ENCODE data around the gene ATP11C. TPM values are rescaled to one million over a fixed set of nuclear protein-coding genes. Genes with fewer than 3 reads are reported as not detected.

ATP11C gene
- total RNA-seq, 1 donor from 2014 or later, result 20.4 TPM

DNA sequence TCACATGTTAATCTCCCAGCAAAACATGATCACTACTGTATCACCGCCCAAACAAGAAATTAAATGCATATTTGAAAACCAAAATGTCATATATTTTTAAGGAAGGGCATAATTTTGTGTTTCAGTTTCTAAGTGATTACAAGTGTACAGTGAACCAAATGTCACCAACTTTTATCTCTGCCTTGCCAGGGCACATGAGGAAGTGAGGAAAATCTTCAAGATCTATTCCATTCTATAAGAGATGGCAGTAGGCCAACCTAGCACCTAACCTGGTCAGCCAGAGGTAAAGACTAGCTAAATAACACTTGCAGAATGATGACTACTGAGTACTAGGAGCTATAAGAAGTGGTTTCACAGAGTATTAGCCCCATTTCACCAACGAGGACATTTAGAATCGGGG lies 107.2 kb downstream of the ATP11C start:
- no peaks in the 10 kb centered on the region for H3K36me3 Mint-ChIP-seq (ENCODE audit: low read depth)
- peaks cover 41% of the 10 kb centered on the region for H3K4me1 Mint-ChIP-seq (ENCODE audit: low read depth)
- H3K27me3 Mint-ChIP-seq (ENCODE audit: low read depth), result no peaks in the 10 kb centered on the region

DNA sequence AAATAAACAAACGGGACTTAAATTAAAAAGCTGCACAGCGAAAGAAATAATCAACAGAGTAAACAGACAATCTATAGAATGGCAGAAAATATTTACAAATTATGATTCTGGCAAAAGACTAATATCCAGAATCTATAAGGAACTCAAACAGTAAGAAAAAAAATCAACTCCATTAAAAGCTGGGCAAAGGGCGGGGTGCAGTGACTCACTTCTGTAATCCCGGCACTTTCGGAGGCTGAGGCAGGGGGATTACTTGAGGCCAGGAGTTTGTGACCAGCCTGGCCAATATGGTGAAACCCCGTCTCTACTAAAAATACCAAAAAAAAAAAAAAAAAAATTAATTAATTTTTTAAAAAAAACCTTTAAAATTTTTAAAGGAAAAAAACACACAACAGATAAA lies 109.0 kb downstream of the ATP11C start:
- TF ChIP-seq, protein P1, sequence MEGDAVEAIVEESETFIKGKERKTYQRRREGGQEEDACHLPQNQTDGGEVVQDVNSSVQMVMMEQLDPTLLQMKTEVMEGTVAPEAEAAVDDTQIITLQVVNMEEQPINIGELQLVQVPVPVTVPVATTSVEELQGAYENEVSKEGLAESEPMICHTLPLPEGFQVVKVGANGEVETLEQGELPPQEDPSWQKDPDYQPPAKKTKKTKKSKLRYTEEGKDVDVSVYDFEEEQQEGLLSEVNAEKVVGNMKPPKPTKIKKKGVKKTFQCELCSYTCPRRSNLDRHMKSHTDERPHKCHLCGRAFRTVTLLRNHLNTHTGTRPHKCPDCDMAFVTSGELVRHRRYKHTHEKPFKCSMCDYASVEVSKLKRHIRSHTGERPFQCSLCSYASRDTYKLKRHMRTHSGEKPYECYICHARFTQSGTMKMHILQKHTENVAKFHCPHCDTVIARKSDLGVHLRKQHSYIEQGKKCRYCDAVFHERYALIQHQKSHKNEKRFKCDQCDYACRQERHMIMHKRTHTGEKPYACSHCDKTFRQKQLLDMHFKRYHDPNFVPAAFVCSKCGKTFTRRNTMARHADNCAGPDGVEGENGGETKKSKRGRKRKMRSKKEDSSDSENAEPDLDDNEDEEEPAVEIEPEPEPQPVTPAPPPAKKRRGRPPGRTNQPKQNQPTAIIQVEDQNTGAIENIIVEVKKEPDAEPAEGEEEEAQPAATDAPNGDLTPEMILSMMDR (IDR thresholded peaks at IDR 0.05), result no peak
- peak overlapping the region; percentile 68 for H3K27ac Mint-ChIP-seq (ENCODE audit: unreplicated experiment)
- H3K4me1 Mint-ChIP-seq (ENCODE audit: low read depth), result peaks cover 35% of the 10 kb centered on the region
- H3K27me3 Mint-ChIP-seq (ENCODE audit: low read depth), result no peaks in the 10 kb centered on the region
- no peak overlapping the region for H3K4me3 Mint-ChIP-seq (ENCODE audit: unreplicated experiment)
- no peak for DNase-seq (ENCODE audit: low spot score)
- no peaks in the 10 kb centered on the region for H3K9me3 Mint-ChIP-seq (ENCODE audit: low read depth)
- H3K36me3 Mint-ChIP-seq (ENCODE audit: low read depth), result no peaks in the 10 kb centered on the region

More for the DNA sequence above, 107.2 kb downstream of the ATP11C start:
- no peak for DNase-seq (ENCODE audit: low spot score)
- H3K9me3 Mint-ChIP-seq (ENCODE audit: low read depth), result no peaks in the 10 kb centered on the region
- no peak overlapping the region for H3K4me3 Mint-ChIP-seq (ENCODE audit: unreplicated experiment)
- TF ChIP-seq, protein P1 (IDR thresholded peaks at IDR 0.05), result no peak
- H3K27ac Mint-ChIP-seq (ENCODE audit: unreplicated experiment), result no peak overlapping the region

DNA sequence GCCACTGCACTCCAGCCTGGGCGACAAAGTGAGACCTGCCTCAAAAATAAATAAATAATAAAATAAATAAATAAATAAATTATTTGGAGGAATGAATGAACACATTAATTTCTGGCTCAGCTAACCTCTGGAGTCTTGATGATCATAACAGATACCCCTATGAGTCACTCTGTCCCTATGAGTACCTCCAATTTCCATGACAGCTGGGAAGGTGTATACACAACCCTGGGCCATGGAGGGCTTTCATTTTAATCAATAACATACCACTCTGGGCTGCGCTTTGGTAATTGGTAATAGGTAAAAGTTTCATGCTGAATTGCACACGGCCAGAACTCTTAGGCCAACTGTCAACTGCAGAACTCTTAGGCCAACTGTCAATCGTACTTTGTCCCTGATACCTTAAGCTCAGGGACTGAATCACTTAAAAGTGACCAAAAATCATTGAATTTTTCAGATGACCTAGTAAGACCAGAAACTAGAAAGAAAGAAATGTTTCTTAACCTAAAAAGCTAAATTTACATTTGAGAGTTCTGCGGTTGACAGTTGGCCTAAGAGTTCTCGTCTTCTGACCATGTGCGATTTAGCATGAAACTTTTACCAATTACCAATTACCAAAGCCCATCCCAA lies 112.4 kb downstream of the ATP11C start:
- H3K4me3 Mint-ChIP-seq (ENCODE audit: unreplicated experiment), result no peak overlapping the region
- no peaks in the 10 kb centered on the region for H3K27me3 Mint-ChIP-seq (ENCODE audit: low read depth)
- no peak overlapping the region for H3K27ac Mint-ChIP-seq (ENCODE audit: unreplicated experiment)
- no peak for DNase-seq (ENCODE audit: low spot score)
- TF ChIP-seq, protein P1 (IDR thresholded peaks at IDR 0.05), result no peak
- H3K9me3 Mint-ChIP-seq (ENCODE audit: low read depth), result peaks cover 3% of the 10 kb centered on the region
- peaks cover 30% of the 10 kb centered on the region for H3K4me1 Mint-ChIP-seq (ENCODE audit: low read depth)
- H3K36me3 Mint-ChIP-seq (ENCODE audit: low read depth), result no peaks in the 10 kb centered on the region

DNA sequence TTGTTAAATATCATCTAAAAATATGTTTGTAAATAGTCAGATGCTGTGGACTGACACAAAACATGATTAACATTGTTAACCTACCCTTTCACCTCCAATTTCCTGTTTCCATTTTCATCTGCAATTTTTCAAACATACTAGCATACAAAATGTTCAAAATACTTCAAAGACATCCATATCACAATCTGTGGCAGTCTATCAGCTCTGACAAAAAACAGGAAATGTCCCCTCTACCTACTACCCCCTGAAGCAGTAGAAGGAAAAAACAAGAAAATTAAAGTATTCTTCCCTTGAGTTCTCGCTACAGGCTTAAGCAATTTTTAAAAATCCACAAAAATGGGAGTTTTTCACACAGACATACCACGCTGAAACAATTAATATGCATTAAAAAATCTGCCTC lies 116.6 kb downstream of the ATP11C start:
- H3K9me3 Mint-ChIP-seq (ENCODE audit: low read depth), result peaks cover 3% of the 10 kb centered on the region
- H3K36me3 Mint-ChIP-seq (ENCODE audit: low read depth), result peaks cover 3% of the 10 kb centered on the region
- TF ChIP-seq, protein P1 (IDR thresholded peaks at IDR 0.05), result no peak
- H3K4me1 Mint-ChIP-seq (ENCODE audit: low read depth), result peaks cover 24% of the 10 kb centered on the region
- DNase-seq (ENCODE audit: low spot score), result no peak
- H3K4me3 Mint-ChIP-seq (ENCODE audit: unreplicated experiment), result no peak overlapping the region
- H3K27me3 Mint-ChIP-seq (ENCODE audit: low read depth), result no peaks in the 10 kb centered on the region
- H3K27ac Mint-ChIP-seq (ENCODE audit: unreplicated experiment), result no peak overlapping the region

DNA sequence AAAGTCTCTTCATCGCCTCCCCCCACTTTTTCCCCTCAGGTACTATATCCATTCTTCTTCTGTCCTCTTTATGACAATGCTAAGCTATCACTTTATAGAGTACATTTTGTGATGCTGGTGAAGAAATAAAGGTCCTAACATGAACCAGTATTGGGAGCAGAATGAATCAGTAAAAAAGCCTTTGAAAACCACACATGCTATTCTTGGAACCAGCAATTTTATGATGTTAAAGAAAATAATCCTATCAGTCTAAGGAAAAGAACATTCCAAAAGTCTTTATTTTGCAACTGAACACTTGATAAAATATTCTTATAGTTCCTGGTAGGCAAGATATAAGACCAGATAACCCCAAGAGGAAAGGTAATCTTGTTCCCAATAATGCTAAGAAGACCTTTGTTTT lies 117.1 kb downstream of the ATP11C start:
- no peak for DNase-seq (ENCODE audit: low spot score)
- Mint-ChIP-seq H3K4me1 (ENCODE audit: low read depth) (peaks cover 24% of the 10 kb centered on the region), H3K4me3 (ENCODE audit: unreplicated experiment) (no peak overlapping the region), H3K27ac (ENCODE audit: unreplicated experiment) (peak overlapping the region; percentile 13), H3K9me3 (ENCODE audit: low read depth) (peaks cover 3% of the 10 kb centered on the region), H3K27me3 (ENCODE audit: low read depth) (no peaks in the 10 kb centered on the region), H3K36me3 (ENCODE audit: low read depth) (peaks cover 3% of the 10 kb centered on the region)
- TF ChIP-seq, protein P1 (IDR thresholded peaks at IDR 0.05), result no peak

All from chondrocyte (in vitro differentiated cells).